Sigmoid colon (tissue), 4 donors: ENCODE data around the gene ZNF460.

ENCODE experiments used
- CTCF ChIP-seq, 4 experiments: fragments of 450-650 bp in 3 of 4; fragments of 200-600 bp in 1 of 4; IDR thresholded peaks; one replicate each; pipeline ENCODE4 v1.5.1; 2016 to 2019; ENCODE audit warnings: antibody characterized with exemption in 4 of 4, mild to moderate bottlenecking in 3 of 4, moderate library complexity in 2 of 4
- EP300 ChIP-seq, 4 donors: sonication (generic); formaldehyde crosslinking; IDR thresholded peaks; one replicate each; pipeline ENCODE4 v1.6.1; 2017; ENCODE audit warnings: antibody characterized with exemption in 4 of 4
- POLR2A ChIP-seq, 2 donors: fragments of 450-650 bp; IDR thresholded peaks; one replicate each; pipeline ENCODE4 v1.6.1; 2016; ENCODE audit warnings: antibody characterized with exemption in 2 of 2, mild to moderate bottlenecking in 2 of 2, moderate library complexity in 2 of 2
- POLR2AphosphoS5 ChIP-seq, 4 donors: sonication (generic); formaldehyde crosslinking; IDR thresholded peaks; one replicate each; pipeline ENCODE4 v1.6.1; 2017; ENCODE audit warnings: antibody characterized with exemption in 4 of 4

GRCh38 chr19:57244513-57244912 lies 35.8 kb upstream of the ZNF460 start:
- TF ChIP-seq POLR2A (IDR thresholded peaks at IDR 0.05): no peak
- no peak for TF ChIP-seq CTCF (IDR thresholded peaks at IDR 0.05)
- TF ChIP-seq POLR2AphosphoS5 (IDR thresholded peaks at IDR 0.05): no peak
- no peak for TF ChIP-seq EP300 (IDR thresholded peaks at IDR 0.05)
